Astrocyte of the spinal cord (primary cell): ENCODE measurements around the gene ZDHHC1.

Experiments used
- DNase-seq: peaks from one replicate; pipeline ENCODE4 v3.0.0; 2011; ENCODE audit warnings: low read depth, low spot score
- H3K4me3 ChIP-seq: 2 replicates; pipeline ENCODE4 v1.5.1; 2011; ENCODE audit warnings: low read depth, mild to moderate bottlenecking, low read length, moderate library complexity
- in situ Hi-C: cut with HindIII; loops from 2 replicates; pipeline ENCODE4 v1.10.0; 2017; ENCODE audit warnings: low sequenced_read_pairs
- TF ChIP-seq, protein P1 (sequence below): IDR thresholded peaks from 2 replicates; pipeline ENCODE4 v1.5.1; 2012; ENCODE audit warnings: low read depth, mild to moderate bottlenecking, low read length, inconsistent platforms

The ZDHHC1 gene

GRCh38 chr16:67395458-67396158 is 20.7 kb downstream of the ZDHHC1 start:
- in situ Hi-C loops = no loop called here
- TF ChIP-seq, protein P1, sequence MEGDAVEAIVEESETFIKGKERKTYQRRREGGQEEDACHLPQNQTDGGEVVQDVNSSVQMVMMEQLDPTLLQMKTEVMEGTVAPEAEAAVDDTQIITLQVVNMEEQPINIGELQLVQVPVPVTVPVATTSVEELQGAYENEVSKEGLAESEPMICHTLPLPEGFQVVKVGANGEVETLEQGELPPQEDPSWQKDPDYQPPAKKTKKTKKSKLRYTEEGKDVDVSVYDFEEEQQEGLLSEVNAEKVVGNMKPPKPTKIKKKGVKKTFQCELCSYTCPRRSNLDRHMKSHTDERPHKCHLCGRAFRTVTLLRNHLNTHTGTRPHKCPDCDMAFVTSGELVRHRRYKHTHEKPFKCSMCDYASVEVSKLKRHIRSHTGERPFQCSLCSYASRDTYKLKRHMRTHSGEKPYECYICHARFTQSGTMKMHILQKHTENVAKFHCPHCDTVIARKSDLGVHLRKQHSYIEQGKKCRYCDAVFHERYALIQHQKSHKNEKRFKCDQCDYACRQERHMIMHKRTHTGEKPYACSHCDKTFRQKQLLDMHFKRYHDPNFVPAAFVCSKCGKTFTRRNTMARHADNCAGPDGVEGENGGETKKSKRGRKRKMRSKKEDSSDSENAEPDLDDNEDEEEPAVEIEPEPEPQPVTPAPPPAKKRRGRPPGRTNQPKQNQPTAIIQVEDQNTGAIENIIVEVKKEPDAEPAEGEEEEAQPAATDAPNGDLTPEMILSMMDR = no peak
- no peak overlapping the region for H3K4me3 ChIP-seq
- DNase-seq = no peak

DNA sequence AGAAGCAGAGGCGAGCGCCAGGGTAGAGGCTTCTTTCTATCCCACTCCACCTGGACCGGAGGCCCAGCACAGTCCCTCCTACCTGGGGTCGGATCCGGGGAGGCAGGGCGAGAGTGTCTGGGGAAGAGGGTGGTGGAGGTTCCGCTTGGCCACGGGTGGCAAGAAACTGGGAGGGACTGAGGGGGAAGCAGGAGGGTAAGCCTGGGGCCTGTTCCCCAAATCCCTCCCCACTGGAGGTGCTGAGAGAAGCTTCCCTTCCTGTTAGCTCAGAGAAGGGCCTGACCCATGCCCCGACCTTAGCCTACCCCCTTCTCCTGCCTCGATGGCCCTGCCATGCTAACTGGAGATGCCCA is 21.2 kb downstream of the ZDHHC1 start:
- H3K4me3 ChIP-seq = no peak overlapping the region
- DNase-seq = no peak
- TF ChIP-seq, protein P1 = no peak
- in situ Hi-C loops = no loop called here

GRCh38 chr16:67394155-67395104 is 21.8 kb downstream of the ZDHHC1 start:
- DNase-seq = no peak
- in situ Hi-C loops = no loop called here
- TF ChIP-seq, protein P1 = no peak
- no peak overlapping the region for H3K4me3 ChIP-seq

GRCh38 chr16:67393788-67394154 is 22.5 kb downstream of the ZDHHC1 start:
- in situ Hi-C loops = no loop called here
- H3K4me3 ChIP-seq = peak overlapping the region; percentile 38

GRCh38 chr16:67393111-67393787 is 23.0 kb downstream of the ZDHHC1 start, which contains the start of gene TPPP3:
TPPP3 (minus strand) TSS chr16:67393498; CDS start chr16:67391111, 2,387 bp downstream.
- in situ Hi-C loops = no loop called here
- H3K4me3 ChIP-seq = peak within 1 kb of the TSS; percentile 38
- TF ChIP-seq, protein P1 = peak; percentile 73
- DNase-seq = peak; percentile 84

More at GRCh38 chr16:67393788-67394154, 22.5 kb downstream of the ZDHHC1 start:
- TF ChIP-seq, protein P1 = no peak
- no peak for DNase-seq
